Measurements from ENCODE around the gene BBIP1.

The BBIP1 gene

GRCh38 chr10:110963162-110963561 lies 44.2 kb upstream of the BBIP1 start:
- Histone ChIP-seq H3K4me1 (ENCODE audit: insufficient read depth, low read length, severe bottlenecking) (no peaks in the 10 kb centered on the region), H3K79me2 (ENCODE audit: insufficient read depth, low read length) (peaks cover 97% of the 10 kb centered on the region), H3K27ac (ENCODE audit: low read depth, low read length, poor library complexity, severe bottlenecking) (no peak overlapping the region), H3K4me2 (ENCODE audit: low read length) (no peak overlapping the region), H2AFZ (ENCODE audit: low read length) (no peak overlapping the region), H3K27me3 (ENCODE audit: insufficient read depth, low read length) (no peaks in the 10 kb centered on the region), H3K4me3 (ENCODE audit: low read depth, low read length, poor library complexity, severe bottlenecking) (no peak overlapping the region), H3K9ac (ENCODE audit: low read length) (no peak overlapping the region), H3K9me3 (ENCODE audit: low read length) (no peaks in the 10 kb centered on the region), H3F3A (ENCODE audit: insufficient read depth, low read length) (no peaks in the 10 kb centered on the region), H3K36me3 (ENCODE audit: insufficient read depth, low read length) (peaks cover 33% of the 10 kb centered on the region), H3K9me2 (ENCODE audit: low read depth, low read length) (no peaks in the 10 kb centered on the region), H4K20me1 (ENCODE audit: insufficient read depth, low read length) (no peaks in the 10 kb centered on the region)
- TF ChIP-seq EZH2 (IDR thresholded peaks at IDR 0.05; ENCODE audit: borderline replicate concordance, low read length) (no peak), CTCF (IDR thresholded peaks at IDR 0.05; ENCODE audit: low read length) (no peak)

- Histone ChIP-seq H3K9me3 (ENCODE audit: low read length) (0 out of 2 replicates have a peak, but pooled peaks cover 2% of the 10 kb centered on the region), H4K20me1 (ENCODE audit: insufficient read depth, low read length) (no peaks in the 10 kb centered on the region), H2AFZ (ENCODE audit: low read length) (no peak overlapping the region), H3K79me2 (ENCODE audit: insufficient read depth, low read length) (peaks cover 96% of the 10 kb centered on the region), H3K4me2 (ENCODE audit: low read length) (no peak overlapping the region), H3K4me1 (ENCODE audit: insufficient read depth, low read length, severe bottlenecking) (no peaks in the 10 kb centered on the region), H3K9me2 (ENCODE audit: low read depth, low read length) (no peaks in the 10 kb centered on the region), H3K27ac (ENCODE audit: low read depth, low read length, poor library complexity, severe bottlenecking) (no peak overlapping the region), H3K27me3 (ENCODE audit: insufficient read depth, low read length) (no peaks in the 10 kb centered on the region), H3K4me3 (ENCODE audit: low read depth, low read length, poor library complexity, severe bottlenecking) (no peak overlapping the region), H3K36me3 (ENCODE audit: insufficient read depth, low read length) (peaks cover 26% of the 10 kb centered on the region), H3K9ac (ENCODE audit: low read length) (no peak overlapping the region), H3F3A (ENCODE audit: insufficient read depth, low read length) (no peaks in the 10 kb centered on the region)
- TF ChIP-seq CTCF (IDR thresholded peaks at IDR 0.05; ENCODE audit: low read length) (no peak), EZH2 (IDR thresholded peaks at IDR 0.05; ENCODE audit: borderline replicate concordance, low read length) (no peak)
Measured at GRCh38 chr10:110962443-110962842, 43.5 kb upstream of the BBIP1 start.

- H3K9ac ChIP-seq (ENCODE audit: low read length) = no peak overlapping the region
- peaks cover 96% of the 10 kb centered on the region for H3K79me2 ChIP-seq (ENCODE audit: insufficient read depth, low read length)
- peaks cover 17% of the 10 kb centered on the region for H3K36me3 ChIP-seq (ENCODE audit: insufficient read depth, low read length)
- H3K9me3 ChIP-seq (ENCODE audit: low read length) = 0 out of 2 replicates have a peak, but pooled peaks cover 2% of the 10 kb centered on the region
- H3K9me2 ChIP-seq (ENCODE audit: low read depth, low read length) = no peaks in the 10 kb centered on the region
- H2AFZ ChIP-seq (ENCODE audit: low read length) = no peak overlapping the region
- no peak overlapping the region for H3K4me3 ChIP-seq (ENCODE audit: low read depth, low read length, poor library complexity, severe bottlenecking)
- H3K4me1 ChIP-seq (ENCODE audit: insufficient read depth, low read length, severe bottlenecking) = no peaks in the 10 kb centered on the region
- no peaks in the 10 kb centered on the region for H4K20me1 ChIP-seq (ENCODE audit: insufficient read depth, low read length)
- no peak overlapping the region for H3K4me2 ChIP-seq (ENCODE audit: low read length)
- no peaks in the 10 kb centered on the region for H3K27me3 ChIP-seq (ENCODE audit: insufficient read depth, low read length)
- TF ChIP-seq CTCF (IDR thresholded peaks at IDR 0.05; ENCODE audit: low read length) (no peak), EZH2 (IDR thresholded peaks at IDR 0.05; ENCODE audit: borderline replicate concordance, low read length) (no peak)
- no peaks in the 10 kb centered on the region for H3F3A ChIP-seq (ENCODE audit: insufficient read depth, low read length)
- H3K27ac ChIP-seq (ENCODE audit: low read depth, low read length, poor library complexity, severe bottlenecking) = no peak overlapping the region
Measured at GRCh38 chr10:110960333-110960712, 41.3 kb upstream of the BBIP1 start.

Data from OCI-LY1 (cell line).